OCI-LY1 (cell line): ENCODE measurements around the gene CBY1.

Experiments
- CTCF ChIP-seq: fragments of 200-600 bp; sonication (generic), shearing (Covaris generic); IDR thresholded peaks from 2 replicates; pipeline ENCODE4 v1.5.1; 2017; ENCODE audit warnings: mild to moderate bottlenecking, antibody characterized with exemption, low read length, moderate library complexity, mixed read lengths
- EZH2 ChIP-seq: fragments of 200-600 bp; sonication (generic), shearing (Covaris generic); IDR thresholded peaks from 2 replicates; pipeline ENCODE4 v1.8.0; 2017; ENCODE audit warnings: borderline replicate concordance, mixed run types, mild to moderate bottlenecking, antibody characterized with exemption, low read length, moderate library complexity, mixed read lengths

- TF ChIP-seq CTCF (no peak), EZH2 (no peak)
Measured at GRCh38 chr22:38704654-38705234, 48.3 kb downstream of the CBY1 start.
